B cell (primary cell): ENCODE data around the gene LDLRAD3.

Experiments used
- CTCF ChIP-seq: fragments of 200-600 bp; IDR thresholded peaks from one replicate; pipeline ENCODE4 v1.8.0; 2022; ENCODE audit warnings: antibody characterized with exemption, mild to moderate bottlenecking
- EZH2 ChIP-seq: IDR thresholded peaks from 2 replicates; pipeline ENCODE4 v1.6.1; 2012; ENCODE audit warnings: borderline replicate concordance, low read depth, mild to moderate bottlenecking, moderate library complexity, low read length; ENCODE audit not compliant: insufficient read depth, poor library complexity, severe bottlenecking

DNA sequence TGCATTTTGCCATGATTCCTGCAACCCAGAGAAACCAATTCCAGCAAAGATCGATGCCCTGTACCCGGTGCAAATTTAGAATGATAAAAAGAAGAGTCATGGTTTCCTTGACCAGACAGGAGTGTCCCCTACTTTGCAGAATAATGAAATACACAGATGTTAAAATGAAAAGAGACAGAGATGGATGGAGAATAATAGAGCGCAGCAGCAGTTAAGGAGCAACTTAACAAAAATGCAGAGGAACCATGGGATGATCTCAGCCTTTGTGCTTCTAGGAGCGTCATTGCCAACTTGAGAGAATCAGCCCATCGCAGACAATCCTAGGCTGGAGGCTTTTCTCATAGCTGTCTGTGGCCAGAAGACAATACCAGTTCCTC, 127.1 kb downstream of the LDLRAD3 start:
- TF ChIP-seq CTCF (no peak), EZH2 (no peak)
